HCT116 (cell line): ENCODE measurements around the gene MEIS1. TPM values are rescaled to one million over a fixed set of nuclear protein-coding genes. Genes with fewer than 3 reads are reported as not detected.

ENCODE experiments used
- ATAC-seq: fragments of 200-7000 bp; cut with Tn5 transposase; 2 replicates; pipeline ENCODE4 v1.9.1; 2020; ENCODE audit warnings: mild to moderate bottlenecking, moderate library complexity
- BruUV-seq: library from RNA; stranded (reverse); fragments of 400-500 nt; replicated peaks from 2 replicates; lab custom pipeline; 2021; lab: Mats Ljungman, UMichigan
- CTCF ChIA-PET: fragments of 300-600 bp; sonication (Branson Sonifier 250); formaldehyde crosslinking; loops from one replicate; lab custom pipeline; 2021; ENCODE audit warnings: antibody characterized with exemption; lab: Charles Lee
- POLR2A ChIA-PET: fragments of 300-600, 350-600 bp; sonication (Branson Sonifier 250); formaldehyde crosslinking; loops from one replicate; lab custom pipeline; 2021; ENCODE audit warnings: antibody characterized with exemption; lab: Charles Lee
- RAD21 ChIA-PET, 2 experiments: fragments of 300-600 bp; sonication (Branson Sonifier 250); formaldehyde crosslinking; loops; one replicate each; lab custom pipeline; 2023; ENCODE audit warnings: low total read pairs in 2 of 2; ENCODE audit not compliant: uncharacterized antibody in 2 of 2, unreplicated experiment in 2 of 2, low non-redundant PET in 1 of 2; lab: Charles Lee
- DNase-seq: peaks from one replicate; pipeline ENCODE4 v3.0.0-alpha.2; 2010; ENCODE audit warnings: low read depth, low spot score
- H2AFZ ChIP-seq: fragments of 200-600 bp; shearing (Covaris generic), sonication (generic); 2 replicates; pipeline ENCODE4 v1.6.1; 2017; ENCODE audit warnings: low read depth, mixed run types, mixed read lengths, antibody characterized with exemption, low read length; ENCODE audit not compliant: poor library complexity, severe bottlenecking
- H3K27ac ChIP-seq: 2 replicates; pipeline ENCODE4 v1.5.1; 2012; ENCODE audit warnings: low read depth, low read length
- H3K27me3 ChIP-seq: fragments of 200-600 bp; sonication (generic); 2 replicates; pipeline ENCODE4 v1.6.1; 2016; ENCODE audit warnings: mixed run types, low read length, mixed read lengths; ENCODE audit not compliant: insufficient read depth
- H3K36me3 ChIP-seq, 2 experiments: fragments of 200-500 bp in 1 of 2; fragments of 200-600 bp in 1 of 2; sonication (Bioruptor generic) in 1 of 2; sonication (generic) in 1 of 2; 2 replicates each; pipeline versions ENCODE4 v1.5.1 to v1.6.1; 2014 to 2016; ENCODE audit warnings: low read length in 2 of 2, inconsistent platforms in 1 of 2, mixed read lengths in 1 of 2, mixed run types in 1 of 2; ENCODE audit not compliant: insufficient read depth in 2 of 2, control insufficient read depth in 1 of 2
- H3K4me1 ChIP-seq, 2 experiments: fragments of 200-600 bp in 1 of 2; sonication (generic) in 1 of 2; 2 replicates each; pipeline versions ENCODE4 v1.5.1 to v1.6.1; 2012 to 2017; ENCODE audit warnings: low read length in 2 of 2, inconsistent platforms in 1 of 2, mild to moderate bottlenecking in 1 of 2, mixed read lengths in 1 of 2, mixed run types in 1 of 2, moderate library complexity in 1 of 2; ENCODE audit not compliant: insufficient read depth in 2 of 2, control insufficient read depth in 1 of 2
- H3K4me2 ChIP-seq: fragments of 200-600 bp; sonication (generic); 2 replicates; pipeline ENCODE4 v1.6.1; 2017; ENCODE audit warnings: mixed run types, low read length, mixed read lengths
- H3K4me3 ChIP-seq, 2 experiments: fragments of 200-600 bp in 1 of 2; sonication (generic) in 1 of 2; replicated peaks in 1 of 2; 2 replicates each; pipeline ENCODE4 v1.5.1; 2011 to 2016; ENCODE audit warnings: low read length in 2 of 2, control low read depth in 1 of 2, low read depth in 1 of 2, mild to moderate bottlenecking in 1 of 2, mixed read lengths in 1 of 2, mixed run types in 1 of 2
- H3K79me2 ChIP-seq: fragments of 200-600 bp; sonication (generic); 2 replicates; pipeline ENCODE4 v1.6.1; 2017; ENCODE audit warnings: mild to moderate bottlenecking, mixed run types, low read length, moderate library complexity, mixed read lengths; ENCODE audit not compliant: insufficient read depth
- H3K9ac ChIP-seq: fragments of 200-600 bp; sonication (generic); 2 replicates; pipeline ENCODE4 v1.6.1; 2016; ENCODE audit warnings: low read length, mixed read lengths
- H3K9me2 ChIP-seq: fragments of 200-600 bp; sonication (generic), shearing (Covaris generic); 2 replicates; pipeline ENCODE4 v1.6.1; 2017; ENCODE audit warnings: mixed run types, mild to moderate bottlenecking, moderate library complexity; ENCODE audit not compliant: insufficient read depth
- H3K9me3 ChIP-seq, 2 experiments: fragments of 200-500 bp in 1 of 2; fragments of 200-600 bp in 1 of 2; sonication (Bioruptor generic) in 1 of 2; sonication (generic) in 1 of 2; 2 replicates each; pipeline ENCODE4 v1.6.1; 2014 to 2017; ENCODE audit warnings: low read length in 2 of 2, mixed read lengths in 2 of 2, inconsistent platforms in 1 of 2, low read depth in 1 of 2, mild to moderate bottlenecking in 1 of 2, mixed run types in 1 of 2, moderate library complexity in 1 of 2; ENCODE audit not compliant: control insufficient read depth in 1 of 2, insufficient read depth in 1 of 2
- H4K20me1 ChIP-seq: fragments of 200-600 bp; sonication (generic), shearing (Covaris generic); 2 replicates; pipeline ENCODE4 v1.6.1; 2017; ENCODE audit warnings: mixed run types, mild to moderate bottlenecking, moderate library complexity; ENCODE audit not compliant: insufficient read depth
- CBX3 ChIP-seq: IDR thresholded peaks from 2 replicates; pipeline ENCODE4 v1.6.1; 2012; ENCODE audit warnings: low read depth
- CEBPB ChIP-seq: IDR thresholded peaks from 2 replicates; pipeline ENCODE4 v1.6.1; 2012; ENCODE audit warnings: low read depth
- EGR1 ChIP-seq: IDR thresholded peaks from 2 replicates; pipeline ENCODE4 v1.6.1; 2012; ENCODE audit warnings: low read depth
- EZH2 ChIP-seq: fragments of 200-600 bp; sonication (generic); IDR thresholded peaks from 2 replicates; pipeline ENCODE4 v1.6.1; 2017; ENCODE audit warnings: antibody characterized with exemption, mixed run types
- EZH2phosphoT487 ChIP-seq: fragments of 200-600 bp; IDR thresholded peaks from 2 replicates; pipeline ENCODE4 v1.6.1; 2018; ENCODE audit warnings: antibody characterized with exemption, borderline replicate concordance
- FOSL1 ChIP-seq: IDR thresholded peaks from 2 replicates; pipeline ENCODE4 v1.6.1; 2012; ENCODE audit warnings: low read depth
- JUND ChIP-seq: IDR thresholded peaks from 2 replicates; pipeline ENCODE4 v1.6.1; 2012
- POLR2A ChIP-seq: IDR thresholded peaks from 2 replicates; pipeline ENCODE4 v1.7.0; 2011; ENCODE audit warnings: borderline replicate concordance; ENCODE audit not compliant: insufficient read depth, insufficient read length; ENCODE audit errors: extremely low read depth
- RAD21 ChIP-seq: IDR thresholded peaks from 2 replicates; pipeline ENCODE4 v1.6.1; 2012; ENCODE audit warnings: low read depth, mild to moderate bottlenecking
- SIN3A ChIP-seq: IDR thresholded peaks from 2 replicates; pipeline ENCODE4 v1.6.1; 2012; ENCODE audit warnings: low read depth
- TCF7L2 ChIP-seq: IDR thresholded peaks from 2 replicates; pipeline ENCODE4 v1.7.0; 2011; ENCODE audit warnings: borderline replicate concordance, inconsistent platforms; ENCODE audit not compliant: insufficient read depth, insufficient read length; ENCODE audit errors: extremely low read depth
- ZNF274 ChIP-seq: fragments of 200-500 bp; sonication (Bioruptor generic); IDR thresholded peaks from 2 replicates; pipeline ENCODE4 v1.6.1; 2014; ENCODE audit warnings: mild to moderate bottlenecking, low read depth, low read length, inconsistent platforms
- intact Hi-C: fragments of 100-400 bp; cut with micrococcal nuclease; formaldehyde crosslinking; loops from 2 replicates; pipeline ENCODE4 v1.10.0; 2022
- total RNA-seq: library from RNA; stranded (reverse); gene quantifications from one replicate; pipeline ENCODE4 v1.2.1, GENCODE V29; 2021; ENCODE audit not compliant: unreplicated experiment
- TF ChIP-seq, protein P1 (sequence below): IDR thresholded peaks from 2 replicates; pipeline ENCODE4 v1.6.1; 2012; ENCODE audit warnings: low read depth
- TF ChIP-seq, protein P2 (sequence below): IDR thresholded peaks from 2 replicates; pipeline ENCODE4 v1.6.1; 2012

The MEIS1 gene
- total RNA-seq, 1 experiment from 2014 or later: 0.32 TPM

DNA sequence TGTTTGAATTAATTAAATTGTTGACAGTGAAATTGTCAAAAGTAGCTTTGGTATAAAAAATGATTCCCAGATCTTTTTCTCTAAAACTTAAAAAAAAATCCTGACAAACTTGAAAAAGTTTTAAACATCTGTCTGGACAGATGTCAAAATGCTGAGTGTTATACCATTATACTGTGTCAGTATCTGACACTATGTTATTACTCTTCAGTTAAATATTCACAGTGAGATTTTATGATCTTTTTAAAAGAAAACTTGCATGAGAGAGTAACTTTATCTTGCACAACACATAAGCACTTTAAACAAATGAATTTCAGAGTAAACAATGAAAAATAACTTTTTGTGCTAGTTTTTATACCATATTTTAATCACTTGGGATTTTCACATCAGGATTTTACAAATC lies 167.4 kb downstream of the MEIS1 start:
- ChIA-PET CTCF (no interaction called here), POLR2A (no interaction called here), RAD21 (no interaction called here)
- BruUV-seq: no TSS peak
- Histone ChIP-seq H3K27me3 (no peaks in the 10 kb centered on the region), H2AFZ (no peak overlapping the region), H3K4me1 (no peaks in the 10 kb centered on the region), H3K4me3 (no peak overlapping the region), H3K36me3 (no peaks in the 10 kb centered on the region), H3K27ac (no peak overlapping the region), H3K9ac (no peak overlapping the region), H3K79me2 (no peaks in the 10 kb centered on the region), H3K9me3 (no peaks in the 10 kb centered on the region), H4K20me1 (no peaks in the 10 kb centered on the region), H3K9me2 (no peaks in the 10 kb centered on the region), H3K4me2 (no peak overlapping the region)
- DNase-seq (no peak), ATAC-seq (no peak)
- intact Hi-C loops: no loop called here
- TF ChIP-seq EZH2phosphoT487 (no peak), CBX3 (no peak), EZH2 (no peak), ZNF274 (no peak), EGR1 (no peak), SIN3A (no peak), CEBPB (no peak), JUND (no peak), RAD21 (no peak), POLR2A (no peak), TCF7L2 (no peak), FOSL1 (no peak)
- TF ChIP-seq, protein P1, sequence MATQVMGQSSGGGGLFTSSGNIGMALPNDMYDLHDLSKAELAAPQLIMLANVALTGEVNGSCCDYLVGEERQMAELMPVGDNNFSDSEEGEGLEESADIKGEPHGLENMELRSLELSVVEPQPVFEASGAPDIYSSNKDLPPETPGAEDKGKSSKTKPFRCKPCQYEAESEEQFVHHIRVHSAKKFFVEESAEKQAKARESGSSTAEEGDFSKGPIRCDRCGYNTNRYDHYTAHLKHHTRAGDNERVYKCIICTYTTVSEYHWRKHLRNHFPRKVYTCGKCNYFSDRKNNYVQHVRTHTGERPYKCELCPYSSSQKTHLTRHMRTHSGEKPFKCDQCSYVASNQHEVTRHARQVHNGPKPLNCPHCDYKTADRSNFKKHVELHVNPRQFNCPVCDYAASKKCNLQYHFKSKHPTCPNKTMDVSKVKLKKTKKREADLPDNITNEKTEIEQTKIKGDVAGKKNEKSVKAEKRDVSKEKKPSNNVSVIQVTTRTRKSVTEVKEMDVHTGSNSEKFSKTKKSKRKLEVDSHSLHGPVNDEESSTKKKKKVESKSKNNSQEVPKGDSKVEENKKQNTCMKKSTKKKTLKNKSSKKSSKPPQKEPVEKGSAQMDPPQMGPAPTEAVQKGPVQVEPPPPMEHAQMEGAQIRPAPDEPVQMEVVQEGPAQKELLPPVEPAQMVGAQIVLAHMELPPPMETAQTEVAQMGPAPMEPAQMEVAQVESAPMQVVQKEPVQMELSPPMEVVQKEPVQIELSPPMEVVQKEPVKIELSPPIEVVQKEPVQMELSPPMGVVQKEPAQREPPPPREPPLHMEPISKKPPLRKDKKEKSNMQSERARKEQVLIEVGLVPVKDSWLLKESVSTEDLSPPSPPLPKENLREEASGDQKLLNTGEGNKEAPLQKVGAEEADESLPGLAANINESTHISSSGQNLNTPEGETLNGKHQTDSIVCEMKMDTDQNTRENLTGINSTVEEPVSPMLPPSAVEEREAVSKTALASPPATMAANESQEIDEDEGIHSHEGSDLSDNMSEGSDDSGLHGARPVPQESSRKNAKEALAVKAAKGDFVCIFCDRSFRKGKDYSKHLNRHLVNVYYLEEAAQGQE: no peak
- TF ChIP-seq, protein P2, sequence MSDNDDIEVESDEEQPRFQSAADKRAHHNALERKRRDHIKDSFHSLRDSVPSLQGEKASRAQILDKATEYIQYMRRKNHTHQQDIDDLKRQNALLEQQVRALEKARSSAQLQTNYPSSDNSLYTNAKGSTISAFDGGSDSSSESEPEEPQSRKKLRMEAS: no peak
